ENCODE results near the gene WNK1.

WNK1 gene

DNA sequence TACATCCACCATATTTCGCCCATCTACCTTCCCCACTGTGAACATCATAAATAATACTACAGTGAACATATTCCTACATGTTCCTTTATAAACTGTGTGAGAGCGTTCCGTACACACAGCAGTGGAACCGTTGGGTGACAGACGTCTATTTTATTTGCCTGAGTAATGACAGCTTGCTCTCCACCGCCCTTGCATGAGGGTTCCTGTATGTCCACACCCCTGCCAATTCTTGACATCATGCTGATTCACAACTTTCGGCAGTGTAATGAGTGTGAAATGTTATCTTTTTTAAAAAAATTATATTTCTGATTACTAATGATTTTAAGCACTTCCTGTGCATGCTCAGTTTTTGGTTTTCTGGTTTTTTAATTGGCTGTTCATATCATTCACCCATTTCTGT is 201.4 kb downstream of the WNK1 start:
- no peak for DNase-seq

DNA sequence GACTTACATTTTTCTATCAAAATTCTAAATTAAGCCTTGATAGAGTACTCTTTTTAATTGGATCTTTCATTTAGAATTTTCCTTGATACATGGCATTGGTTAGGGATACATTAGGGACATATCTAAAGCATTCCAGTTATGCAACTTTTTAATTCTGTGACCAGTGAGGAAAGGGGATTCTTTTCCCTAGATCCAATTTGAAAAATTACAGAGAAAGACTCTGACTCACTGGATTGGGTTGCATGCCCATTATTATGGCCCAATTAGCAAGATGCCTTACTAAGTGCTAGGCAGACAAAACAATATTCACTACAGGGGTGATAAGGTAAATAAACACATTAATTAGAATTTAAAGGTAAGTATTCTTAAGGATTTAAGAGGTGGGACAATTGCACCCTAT is 202.4 kb downstream of the WNK1 start:
- DNase-seq, result no peak

GRCh38 chr12:955939-956338 is 203.6 kb downstream of the WNK1 start:
- no peak for DNase-seq

- no peak for DNase-seq
These were observed 206.3 kb downstream of the WNK1 start for GRCh38 chr12:958588-959123.
